IMR-90 (cell line): ENCODE measurements around the gene PTH1R. TPM values are rescaled to one million over a fixed set of nuclear protein-coding genes. Genes with fewer than 3 reads are reported as not detected.

Experiments used
- BHLHE40 ChIP-seq: fragments of 150-350 bp; IDR thresholded peaks from 2 replicates; pipeline ENCODE4 v1.6.1; 2016; ENCODE audit warnings: mild to moderate bottlenecking, low read depth, low read length
- CTCF ChIP-seq: conservative IDR thresholded peaks from 2 replicates; pipeline ENCODE4 v1.5.1; 2012; ENCODE audit warnings: mild to moderate bottlenecking, low read depth, low read length, improper control_type of control experiment
- ELK1 ChIP-seq: fragments of 150-350 bp; IDR thresholded peaks from 2 replicates; pipeline ENCODE4 v1.6.1; 2016; ENCODE audit warnings: low read depth, mild to moderate bottlenecking, low read length, moderate library complexity, borderline replicate concordance
- RCOR1 ChIP-seq: IDR thresholded peaks from 2 replicates; pipeline ENCODE4 v1.6.1; 2012; ENCODE audit warnings: mild to moderate bottlenecking, low read length, improper control_type of control experiment; ENCODE audit not compliant: insufficient replicate concordance
- polyA plus RNA-seq, 3 experiments: library from polyadenylated mRNA; depleted of rRNA; stranded (reverse); fragments of >200 nt; gene quantifications; 2 replicates each; pipeline ENCODE4 v1.2.3, GENCODE V29; 2012; ENCODE audit warnings: low replicate concordance in 1 of 3
- total RNA-seq: library from RNA; depleted of rRNA; stranded (reverse); fragments of >200 nt; gene quantifications from 2 replicates; pipeline ENCODE4 v1.2.3, GENCODE V29; 2012

The PTH1R gene
- total and polyA plus RNA-seq, 2 of the 4 experiments (the other 2 are of a cell fraction), result 0.15 to 0.18 TPM

GRCh38 chr3:46853441-46854415 lies 23.8 kb upstream of the PTH1R start (continued):
- TF ChIP-seq CTCF, result no peak
- TF ChIP-seq ELK1, result no peak
- no peak for TF ChIP-seq RCOR1
- no peak for TF ChIP-seq BHLHE40
